ENCODE data around the gene CLDN16.

The CLDN16 gene

GRCh38 chr3:190387578-190388213 lies at the start of gene CLDN16:
Gene CLDN16 (plus strand): TSS chr3:190388163. CDS start chr3:190388330, 167 bp downstream.
- Histone ChIP-seq H3K9me3 (ENCODE audit: low read length) (no peaks in the 10 kb centered on the region), H3K27ac (ENCODE audit: low read depth, low read length) (no peak within 1 kb of the TSS), H3K27me3 (ENCODE audit: control insufficient read depth in 1 of 2, insufficient read depth in 2 of 2, low read length in 2 of 2) (no peaks in the 10 kb centered on the region), H3K4me1 (ENCODE audit: insufficient read depth, low read length) (no peaks in the 10 kb centered on the region), H3K4me3 (ENCODE audit: low read depth in 1 of 2, low read length in 2 of 2) (no peak within 1 kb of the TSS), H3K36me3 (ENCODE audit: insufficient read depth, low read length) (no peaks in the 10 kb centered on the region), H3K9ac (ENCODE audit: low read length) (no peak within 1 kb of the TSS)

- H3K9ac ChIP-seq (ENCODE audit: low read length), result no peak overlapping the region
- no peak overlapping the region for H3K4me3 ChIP-seq (ENCODE audit: low read depth in 1 of 2, low read length in 2 of 2)
- no peak overlapping the region for H3K27ac ChIP-seq (ENCODE audit: low read depth, low read length)
- H3K4me1 ChIP-seq (ENCODE audit: insufficient read depth, low read length), result peaks cover 7% of the 10 kb centered on the region
- no peaks in the 10 kb centered on the region for H3K27me3 ChIP-seq (ENCODE audit: control insufficient read depth in 1 of 2, insufficient read depth in 2 of 2, low read length in 2 of 2)
- H3K36me3 ChIP-seq (ENCODE audit: insufficient read depth, low read length), result no peaks in the 10 kb centered on the region
- H3K9me3 ChIP-seq (ENCODE audit: low read length), result no peaks in the 10 kb centered on the region
Observed at GRCh38 chr3:190338717-190339116, 49.2 kb upstream of the CLDN16 start.

- no peak overlapping the region for H3K9ac ChIP-seq (ENCODE audit: low read length)
- no peaks in the 10 kb centered on the region for H3K36me3 ChIP-seq (ENCODE audit: insufficient read depth, low read length)
- peaks cover 7% of the 10 kb centered on the region for H3K4me1 ChIP-seq (ENCODE audit: insufficient read depth, low read length)
- H3K27me3 ChIP-seq (ENCODE audit: control insufficient read depth in 1 of 2, insufficient read depth in 2 of 2, low read length in 2 of 2), result no peaks in the 10 kb centered on the region
- no peaks in the 10 kb centered on the region for H3K9me3 ChIP-seq (ENCODE audit: low read length)
- no peak overlapping the region for H3K4me3 ChIP-seq (ENCODE audit: low read depth in 1 of 2, low read length in 2 of 2)
- no peak overlapping the region for H3K27ac ChIP-seq (ENCODE audit: low read depth, low read length)
Observed at GRCh38 chr3:190339130-190339529, 48.8 kb upstream of the CLDN16 start.

- Histone ChIP-seq H3K9me3 (ENCODE audit: low read length) (no peaks in the 10 kb centered on the region), H3K36me3 (ENCODE audit: insufficient read depth, low read length) (no peaks in the 10 kb centered on the region), H3K4me3 (ENCODE audit: low read depth in 1 of 2, low read length in 2 of 2) (no peak overlapping the region), H3K9ac (ENCODE audit: low read length) (no peak overlapping the region), H3K4me1 (ENCODE audit: insufficient read depth, low read length) (peaks cover 8% of the 10 kb centered on the region), H3K27me3 (ENCODE audit: control insufficient read depth in 1 of 2, insufficient read depth in 2 of 2, low read length in 2 of 2) (no peaks in the 10 kb centered on the region), H3K27ac (ENCODE audit: low read depth, low read length) (no peak overlapping the region)
Observed at GRCh38 chr3:190340071-190340470, 47.9 kb upstream of the CLDN16 start.

GRCh38 chr3:190345027-190345821 lies 42.7 kb upstream of the CLDN16 start:
- H3K4me1 ChIP-seq (ENCODE audit: insufficient read depth, low read length), result peaks cover 7% of the 10 kb centered on the region
- H3K27ac ChIP-seq (ENCODE audit: low read depth, low read length), result no peak overlapping the region
- H3K36me3 ChIP-seq (ENCODE audit: insufficient read depth, low read length), result no peaks in the 10 kb centered on the region
- no peak overlapping the region for H3K4me3 ChIP-seq (ENCODE audit: low read depth in 1 of 2, low read length in 2 of 2)
- no peaks in the 10 kb centered on the region for H3K27me3 ChIP-seq (ENCODE audit: control insufficient read depth in 1 of 2, insufficient read depth in 2 of 2, low read length in 2 of 2)
- H3K9ac ChIP-seq (ENCODE audit: low read length), result peak overlapping the region; percentile 12
- no peaks in the 10 kb centered on the region for H3K9me3 ChIP-seq (ENCODE audit: low read length)

GRCh38 chr3:190345878-190346277 lies 42.1 kb upstream of the CLDN16 start:
- H3K27ac ChIP-seq (ENCODE audit: low read depth, low read length), result no peak overlapping the region

GRCh38 chr3:190346541-190346940 lies 41.4 kb upstream of the CLDN16 start:
- Histone ChIP-seq H3K9ac (ENCODE audit: low read length) (no peak overlapping the region), H3K27ac (ENCODE audit: low read depth, low read length) (no peak overlapping the region), H3K4me1 (ENCODE audit: insufficient read depth, low read length) (peaks cover 7% of the 10 kb centered on the region), H3K36me3 (ENCODE audit: insufficient read depth, low read length) (no peaks in the 10 kb centered on the region), H3K9me3 (ENCODE audit: low read length) (no peaks in the 10 kb centered on the region), H3K27me3 (ENCODE audit: control insufficient read depth in 1 of 2, insufficient read depth in 2 of 2, low read length in 2 of 2) (no peaks in the 10 kb centered on the region), H3K4me3 (ENCODE audit: low read depth in 1 of 2, low read length in 2 of 2) (no peak overlapping the region)

More at GRCh38 chr3:190345878-190346277, 42.1 kb upstream of the CLDN16 start:
- Histone ChIP-seq H3K4me1 (ENCODE audit: insufficient read depth, low read length) (peaks cover 7% of the 10 kb centered on the region), H3K9ac (ENCODE audit: low read length) (no peak overlapping the region), H3K36me3 (ENCODE audit: insufficient read depth, low read length) (no peaks in the 10 kb centered on the region), H3K27me3 (ENCODE audit: control insufficient read depth in 1 of 2, insufficient read depth in 2 of 2, low read length in 2 of 2) (no peaks in the 10 kb centered on the region), H3K4me3 (ENCODE audit: low read depth in 1 of 2, low read length in 2 of 2) (no peak overlapping the region), H3K9me3 (ENCODE audit: low read length) (no peaks in the 10 kb centered on the region)

GRCh38 chr3:190352861-190353457 lies 35.0 kb upstream of the CLDN16 start:
- Histone ChIP-seq H3K27ac (ENCODE audit: low read depth, low read length) (no peak overlapping the region), H3K9ac (ENCODE audit: low read length) (no peak overlapping the region), H3K4me1 (ENCODE audit: insufficient read depth, low read length) (no peaks in the 10 kb centered on the region)

GRCh38 chr3:190356246-190356645 lies 31.7 kb upstream of the CLDN16 start:
- H3K9ac ChIP-seq (ENCODE audit: low read length), result no peak overlapping the region
- no peaks in the 10 kb centered on the region for H3K36me3 ChIP-seq (ENCODE audit: insufficient read depth, low read length)
- no peak overlapping the region for H3K4me3 ChIP-seq (ENCODE audit: low read depth in 1 of 2, low read length in 2 of 2)
- no peaks in the 10 kb centered on the region for H3K9me3 ChIP-seq (ENCODE audit: low read length)
- H3K4me1 ChIP-seq (ENCODE audit: insufficient read depth, low read length), result no peaks in the 10 kb centered on the region
- no peak overlapping the region for H3K27ac ChIP-seq (ENCODE audit: low read depth, low read length)
- H3K27me3 ChIP-seq (ENCODE audit: control insufficient read depth in 1 of 2, insufficient read depth in 2 of 2, low read length in 2 of 2), result no peaks in the 10 kb centered on the region

More at GRCh38 chr3:190352861-190353457, 35.0 kb upstream of the CLDN16 start:
- Histone ChIP-seq H3K36me3 (ENCODE audit: insufficient read depth, low read length) (no peaks in the 10 kb centered on the region), H3K9me3 (ENCODE audit: low read length) (no peaks in the 10 kb centered on the region), H3K27me3 (ENCODE audit: control insufficient read depth in 1 of 2, insufficient read depth in 2 of 2, low read length in 2 of 2) (no peaks in the 10 kb centered on the region), H3K4me3 (ENCODE audit: low read depth in 1 of 2, low read length in 2 of 2) (no peak overlapping the region)

- Histone ChIP-seq H3K27me3 (ENCODE audit: control insufficient read depth in 1 of 2, insufficient read depth in 2 of 2, low read length in 2 of 2) (no peaks in the 10 kb centered on the region), H3K9me3 (ENCODE audit: low read length) (no peaks in the 10 kb centered on the region), H3K36me3 (ENCODE audit: insufficient read depth, low read length) (no peaks in the 10 kb centered on the region), H3K4me1 (ENCODE audit: insufficient read depth, low read length) (no peaks in the 10 kb centered on the region), H3K9ac (ENCODE audit: low read length) (no peak overlapping the region), H3K27ac (ENCODE audit: low read depth, low read length) (no peak overlapping the region), H3K4me3 (ENCODE audit: low read depth in 1 of 2, low read length in 2 of 2) (no peak overlapping the region)
Observed at GRCh38 chr3:190357468-190357867, 30.5 kb upstream of the CLDN16 start.

GRCh38 chr3:190359813-190360212 lies 28.1 kb upstream of the CLDN16 start:
- Histone ChIP-seq H3K27me3 (ENCODE audit: control insufficient read depth in 1 of 2, insufficient read depth in 2 of 2, low read length in 2 of 2) (no peaks in the 10 kb centered on the region), H3K27ac (ENCODE audit: low read depth, low read length) (no peak overlapping the region), H3K4me3 (ENCODE audit: low read depth in 1 of 2, low read length in 2 of 2) (no peak overlapping the region), H3K36me3 (ENCODE audit: insufficient read depth, low read length) (no peaks in the 10 kb centered on the region), H3K4me1 (ENCODE audit: insufficient read depth, low read length) (no peaks in the 10 kb centered on the region), H3K9me3 (ENCODE audit: low read length) (no peaks in the 10 kb centered on the region), H3K9ac (ENCODE audit: low read length) (no peak overlapping the region)

All from muscle layer of colon (tissue), 2 donors.